ENCODE results near the gene HOXB4.
A peak's percentile ranks its signal among the peaks of the same experiment; 100 is the strongest.

The HOXB4 gene

GRCh38 chr17:48553190-48553547 is 25.0 kb downstream of the HOXB4 start:
- Mint-ChIP-seq H3K4me1 (ENCODE audit: low read depth) (peaks cover 6% of the 10 kb centered on the region), H3K4me3 (no peak overlapping the region), H3K9me3 (no peaks in the 10 kb centered on the region), H3K36me3 (ENCODE audit: low read depth) (no peaks in the 10 kb centered on the region), H3K27ac (no peak overlapping the region), H3K27me3 (peaks cover 69% of the 10 kb centered on the region)
- intact Hi-C loops (cut with micrococcal nuclease): no loop called here

- intact Hi-C loops (cut with micrococcal nuclease): no loop called here
Observed at GRCh38 chr17:48552466-48553189, 25.5 kb downstream of the HOXB4 start.

GRCh38 chr17:48551596-48552465 is 26.3 kb downstream of the HOXB4 start:
- peaks cover 12% of the 10 kb centered on the region for H3K4me1 Mint-ChIP-seq (ENCODE audit: low read depth)
- intact Hi-C loops (cut with micrococcal nuclease): no loop called here
- no peaks in the 10 kb centered on the region for H3K9me3 Mint-ChIP-seq
- no peak overlapping the region for H3K27ac Mint-ChIP-seq
- H3K4me3 Mint-ChIP-seq: no peak overlapping the region
- H3K27me3 Mint-ChIP-seq: peaks cover 69% of the 10 kb centered on the region
- no peaks in the 10 kb centered on the region for H3K36me3 Mint-ChIP-seq (ENCODE audit: low read depth)

More at GRCh38 chr17:48552466-48553189, 25.5 kb downstream of the HOXB4 start:
- H3K4me3 Mint-ChIP-seq: no peak overlapping the region
- H3K4me1 Mint-ChIP-seq (ENCODE audit: low read depth): peaks cover 11% of the 10 kb centered on the region
- H3K27me3 Mint-ChIP-seq: peaks cover 68% of the 10 kb centered on the region
- no peaks in the 10 kb centered on the region for H3K36me3 Mint-ChIP-seq (ENCODE audit: low read depth)
- no peaks in the 10 kb centered on the region for H3K9me3 Mint-ChIP-seq
- no peak overlapping the region for H3K27ac Mint-ChIP-seq

- Mint-ChIP-seq H3K9me3 (no peaks in the 10 kb centered on the region), H3K4me1 (ENCODE audit: low read depth) (peaks cover 17% of the 10 kb centered on the region), H3K27me3 (peaks cover 69% of the 10 kb centered on the region), H3K4me3 (no peak overlapping the region), H3K27ac (no peak overlapping the region), H3K36me3 (ENCODE audit: low read depth) (no peaks in the 10 kb centered on the region)
- intact Hi-C loops (cut with micrococcal nuclease): no loop called here
Observed at GRCh38 chr17:48551214-48551555, 27.0 kb downstream of the HOXB4 start.

GRCh38 chr17:48550502-48551213 is 27.5 kb downstream of the HOXB4 start:
- intact Hi-C loops (cut with micrococcal nuclease): no loop called here
- no peaks in the 10 kb centered on the region for H3K9me3 Mint-ChIP-seq
- H3K27me3 Mint-ChIP-seq: peaks cover 69% of the 10 kb centered on the region
- no peak overlapping the region for H3K27ac Mint-ChIP-seq
- peaks cover 22% of the 10 kb centered on the region for H3K4me1 Mint-ChIP-seq (ENCODE audit: low read depth)
- no peaks in the 10 kb centered on the region for H3K36me3 Mint-ChIP-seq (ENCODE audit: low read depth)
- H3K4me3 Mint-ChIP-seq: no peak overlapping the region

GRCh38 chr17:48549914-48550501 is 28.1 kb downstream of the HOXB4 start:
- Mint-ChIP-seq H3K36me3 (ENCODE audit: low read depth) (no peaks in the 10 kb centered on the region), H3K27ac (no peak overlapping the region), H3K9me3 (no peaks in the 10 kb centered on the region), H3K4me1 (ENCODE audit: low read depth) (peaks cover 23% of the 10 kb centered on the region), H3K4me3 (no peak overlapping the region), H3K27me3 (peaks cover 71% of the 10 kb centered on the region)
- intact Hi-C loops (cut with micrococcal nuclease): loop anchor here (10.0 kb wide), 1 partner anchor 55 kb away; no protein-coding TSS in a partner anchor

GRCh38 chr17:48549281-48549630 is 28.9 kb downstream of the HOXB4 start:
- H3K4me1 Mint-ChIP-seq (ENCODE audit: low read depth): peaks cover 29% of the 10 kb centered on the region
- H3K9me3 Mint-ChIP-seq: no peaks in the 10 kb centered on the region
- H3K36me3 Mint-ChIP-seq (ENCODE audit: low read depth): peaks cover under 1% of the 10 kb centered on the region
- peaks cover 71% of the 10 kb centered on the region for H3K27me3 Mint-ChIP-seq
- intact Hi-C loops (cut with micrococcal nuclease): loop anchor here (10.0 kb wide), 1 partner anchor 54 kb away; no protein-coding TSS in a partner anchor
- no peak overlapping the region for H3K27ac Mint-ChIP-seq
- H3K4me3 Mint-ChIP-seq: no peak overlapping the region

- peaks cover 34% of the 10 kb centered on the region for H3K4me1 Mint-ChIP-seq (ENCODE audit: low read depth)
- no peaks in the 10 kb centered on the region for H3K9me3 Mint-ChIP-seq
- H3K36me3 Mint-ChIP-seq (ENCODE audit: low read depth): peaks cover 6% of the 10 kb centered on the region
- intact Hi-C loops (cut with micrococcal nuclease): loop anchor here (10.0 kb wide), 1 partner anchor 54 kb away; no protein-coding TSS in a partner anchor
- no peak overlapping the region for H3K27ac Mint-ChIP-seq
- H3K4me3 Mint-ChIP-seq: peak overlapping the region; percentile 40
- peaks cover 74% of the 10 kb centered on the region for H3K27me3 Mint-ChIP-seq
Observed at GRCh38 chr17:48548523-48549280, 29.4 kb downstream of the HOXB4 start.

GRCh38 chr17:48547808-48548522 is 30.2 kb downstream of the HOXB4 start:
- Mint-ChIP-seq H3K36me3 (ENCODE audit: low read depth) (peaks cover 9% of the 10 kb centered on the region), H3K27me3 (peaks cover 72% of the 10 kb centered on the region), H3K4me3 (peak overlapping the region; percentile 40), H3K27ac (no peak overlapping the region), H3K4me1 (ENCODE audit: low read depth) (peaks cover 39% of the 10 kb centered on the region), H3K9me3 (no peaks in the 10 kb centered on the region)
- intact Hi-C loops (cut with micrococcal nuclease): loop anchor here (10.0 kb wide), 1 partner anchor 53 kb away; no protein-coding TSS in a partner anchor

- peaks cover 46% of the 10 kb centered on the region for H3K4me1 Mint-ChIP-seq (ENCODE audit: low read depth)
- intact Hi-C loops (cut with micrococcal nuclease): loop anchor here (10.0 kb wide), 1 partner anchor 52 kb away; no protein-coding TSS in a partner anchor
- no peak overlapping the region for H3K27ac Mint-ChIP-seq
- no peaks in the 10 kb centered on the region for H3K9me3 Mint-ChIP-seq
- no peak overlapping the region for H3K4me3 Mint-ChIP-seq
- peaks cover 10% of the 10 kb centered on the region for H3K36me3 Mint-ChIP-seq (ENCODE audit: low read depth)
- peaks cover 75% of the 10 kb centered on the region for H3K27me3 Mint-ChIP-seq
Observed at GRCh38 chr17:48546924-48547807, 31.0 kb downstream of the HOXB4 start.

GRCh38 chr17:48546137-48546923 is 31.8 kb downstream of the HOXB4 start:
- Mint-ChIP-seq H3K27ac (no peak overlapping the region), H3K36me3 (ENCODE audit: low read depth) (peaks cover 19% of the 10 kb centered on the region), H3K4me3 (no peak overlapping the region), H3K27me3 (peaks cover 77% of the 10 kb centered on the region), H3K4me1 (ENCODE audit: low read depth) (peaks cover 54% of the 10 kb centered on the region), H3K9me3 (no peaks in the 10 kb centered on the region)
- intact Hi-C loops (cut with micrococcal nuclease): loop anchor here (10.0 kb wide), 1 partner anchor 52 kb away; no protein-coding TSS in a partner anchor

Measured in dendritic cell treated with granulocyte-macrophage colony-stimulating factor and Interleukin-4, amounts not matched to agents 40 ng/mL and 50 ng/mL, for 4 days (primary cell).